GM23338 (cell line): ENCODE data around the gene FXN. TPM values are rescaled to one million over a fixed set of nuclear protein-coding genes. Genes with fewer than 3 reads are reported as not detected.

Source experiments
- ATAC-seq: fragments of 200-7000 bp; cut with Tn5 transposase; 3 replicates; pipeline ENCODE4 v1.9.1; 2020
- DNase-seq: peaks from one replicate; pipeline ENCODE4 v3.0.0-alpha.2; 2015; ENCODE audit warnings: low spot score
- H2AFZ ChIP-seq: fragments of 200-600 bp; sonication (generic); 2 replicates; pipeline ENCODE4 v1.8.0; 2016; ENCODE audit warnings: antibody characterized with exemption, mild to moderate bottlenecking, moderate library complexity
- H3F3A ChIP-seq: fragments of 200-600 bp; sonication (generic); replicated peaks from 2 replicates; pipeline ENCODE4 v1.8.0; 2017; ENCODE audit warnings: antibody characterized with exemption, mixed run types, low read depth
- H3K27ac ChIP-seq: fragments of 200-600 bp; sonication (generic); 2 replicates; pipeline ENCODE4 v1.6.1; 2016; ENCODE audit warnings: low read depth
- H3K27me3 ChIP-seq: fragments of 200-600 bp; sonication (generic); 2 replicates; pipeline ENCODE4 v1.8.0; 2016; ENCODE audit warnings: mild to moderate bottlenecking, mixed run types, moderate library complexity; ENCODE audit not compliant: insufficient read depth
- H3K36me3 ChIP-seq: fragments of 200-600 bp; sonication (generic); 2 replicates; pipeline ENCODE4 v1.8.0; 2016; ENCODE audit warnings: mild to moderate bottlenecking; ENCODE audit not compliant: insufficient read depth
- H3K4me1 ChIP-seq: fragments of 200-600 bp; sonication (generic); 2 replicates; pipeline ENCODE4 v1.8.0; 2016; ENCODE audit warnings: mild to moderate bottlenecking, moderate library complexity; ENCODE audit not compliant: insufficient read depth
- H3K4me2 ChIP-seq: fragments of 200-600 bp; sonication (generic); 2 replicates; pipeline ENCODE4 v1.7.1; 2017; ENCODE audit warnings: mixed run types
- H3K4me3 ChIP-seq: fragments of 200-600 bp; sonication (generic); 2 replicates; pipeline ENCODE4 v1.6.1; 2016; ENCODE audit warnings: mixed run types
- H3K79me2 ChIP-seq: fragments of 200-600 bp; sonication (generic); replicated peaks from 2 replicates; pipeline ENCODE4 v1.8.0; 2017; ENCODE audit warnings: mild to moderate bottlenecking; ENCODE audit not compliant: insufficient read depth
- H3K9me2 ChIP-seq: fragments of 200-600 bp; sonication (generic); 2 replicates; pipeline ENCODE4 v1.8.0; 2017; ENCODE audit not compliant: insufficient read depth
- H4K20me1 ChIP-seq: fragments of 200-600 bp; sonication (generic); replicated peaks from 2 replicates; pipeline ENCODE4 v1.8.0; 2017; ENCODE audit warnings: mild to moderate bottlenecking; ENCODE audit not compliant: insufficient read depth
- H3K27ac Mint-ChIP-seq: 2 replicates; pipeline ENCODE4 v1.8.0; 2020; ENCODE audit warnings: inconsistent platforms, mild to moderate bottlenecking, moderate library complexity, mixed read lengths
- H3K27me3 Mint-ChIP-seq: 3 replicates; pipeline ENCODE4 v1.8.0; 2022; ENCODE audit warnings: low read depth, mild to moderate bottlenecking, moderate library complexity, mixed read lengths, inconsistent platforms; ENCODE audit not compliant: insufficient read depth, poor library complexity
- H3K36me3 Mint-ChIP-seq: 3 replicates; pipeline ENCODE4 v1.8.0; 2021; ENCODE audit warnings: low read depth, mild to moderate bottlenecking, inconsistent platforms, moderate library complexity, mixed read lengths
- H3K4me1 Mint-ChIP-seq: 3 replicates; pipeline ENCODE4 v1.8.0; 2020; ENCODE audit warnings: mild to moderate bottlenecking, inconsistent platforms, mixed read lengths
- H3K4me3 Mint-ChIP-seq: 3 replicates; pipeline ENCODE4 v1.8.0; 2021; ENCODE audit warnings: moderate library complexity, mild to moderate bottlenecking, inconsistent platforms, mixed read lengths
- H3K9me3 Mint-ChIP-seq: 3 replicates; pipeline ENCODE4 v1.8.0; 2020; ENCODE audit warnings: moderate library complexity, mild to moderate bottlenecking, inconsistent platforms, mixed read lengths
- CREB1 ChIP-seq: fragments of 250-450 bp; sonication (Bioruptor Pico); IDR thresholded peaks from 2 replicates; pipeline ENCODE4 v1.5.0; 2020; ENCODE audit warnings: low read depth, mild to moderate bottlenecking, moderate library complexity
- CTCF ChIP-seq, 2 experiments: fragments of 200-600 bp in 1 of 2; sonication (generic) in 1 of 2; conservative IDR thresholded peaks; 2 replicates each; pipeline versions ENCODE4 v1.5.1 to v1.6.1; 2016 to 2017; ENCODE audit warnings: antibody characterized with exemption in 2 of 2, low read depth in 2 of 2, mild to moderate bottlenecking in 2 of 2, moderate library complexity in 1 of 2
- ETS1 ChIP-seq: IDR thresholded peaks from 2 replicates; pipeline ENCODE4 v1.6.1; 2016; ENCODE audit warnings: antibody characterized with exemption
- EZH2 ChIP-seq: fragments of 200-600 bp; sonication (generic); IDR thresholded peaks from one replicate; pipeline ENCODE4 v1.8.0; 2017; ENCODE audit warnings: antibody characterized with exemption, mild to moderate bottlenecking, low read depth; ENCODE audit not compliant: unreplicated experiment
- NANOG ChIP-seq: IDR thresholded peaks from 2 replicates; pipeline ENCODE4 v1.6.1; 2016; ENCODE audit warnings: antibody characterized with exemption, borderline replicate concordance
- POLR2AphosphoS5 ChIP-seq: IDR thresholded peaks from 2 replicates; pipeline ENCODE4 v1.6.1; 2016; ENCODE audit warnings: antibody characterized with exemption, low read depth
- REST ChIP-seq: IDR thresholded peaks from one replicate; pipeline ENCODE4 v1.6.1; 2018; ENCODE audit warnings: antibody characterized with exemption; ENCODE audit not compliant: unreplicated experiment
- ZNF331 ChIP-seq: fragments of 250-450 bp; sonication (Bioruptor Pico); IDR thresholded peaks from 2 replicates; pipeline ENCODE4 v1.5.0; 2020; ENCODE audit warnings: low read depth, mild to moderate bottlenecking, moderate library complexity
- ZNF462 ChIP-seq: fragments of 250-450 bp; sonication (Bioruptor Pico); IDR thresholded peaks from 2 replicates; pipeline ENCODE4 v1.5.0; 2020; ENCODE audit warnings: mild to moderate bottlenecking, moderate library complexity
- polyA plus RNA-seq: library from polyadenylated mRNA; unstranded; fragments of >200 nt; fragmentation: Nextera tagmentation; extraction: Ambion mirVana; gene quantifications from 2 replicates; pipeline ENCODE4 v1.2.1, GENCODE V29; 2016
- total RNA-seq: library from RNA; depleted of rRNA; stranded (reverse); fragments of >200 nt; shearing (Covaris generic); gene quantifications from 2 replicates; pipeline ENCODE4 v1.2.3, GENCODE V29; 2014

Gene FXN
- total and polyA plus RNA-seq, 2 experiments from 2014 or later, result 26.1 to 66.4 TPM

GRCh38 chr9:69045821-69046220 lies 10.3 kb downstream of the FXN start (continued):
- no peak for TF ChIP-seq CTCF (conservative IDR thresholded peaks at IDR 0.05; ENCODE audit: low read depth in 2 of 2)
- TF ChIP-seq CREB1 (CRISPR knock-in tag), result no peak
- TF ChIP-seq POLR2AphosphoS5, result no peak
- TF ChIP-seq REST, result no peak
- TF ChIP-seq NANOG, result no peak
- no peak for TF ChIP-seq ETS1
- no peak for TF ChIP-seq ZNF331
- no peak for TF ChIP-seq EZH2

- DNase-seq, result no peak
- peaks cover 29% of the 10 kb centered on the region for H3K36me3 Mint-ChIP-seq
- Histone ChIP-seq H3K36me3 (peaks cover 3% of the 10 kb centered on the region), H3K4me3 (no peak overlapping the region), H3K27ac (no peak overlapping the region), H3K27me3 (no peaks in the 10 kb centered on the region), H3K9me2 (no peaks in the 10 kb centered on the region), H2AFZ (no peak overlapping the region), H3K4me2 (no peak overlapping the region), H3F3A (peaks cover 2% of the 10 kb centered on the region; the same call in 1 of the 2 replicates), H4K20me1 (peaks cover 8% of the 10 kb centered on the region; the same call in 1 of the 2 replicates), H3K4me1 (peaks cover 40% of the 10 kb centered on the region), H3K79me2 (peaks cover 41% of the 10 kb centered on the region)
- peaks cover 36% of the 10 kb centered on the region for H3K4me1 Mint-ChIP-seq
- H3K27me3 Mint-ChIP-seq, result peaks cover 12% of the 10 kb centered on the region
- no peak overlapping the region for H3K4me3 Mint-ChIP-seq
- H3K9me3 Mint-ChIP-seq, result no peaks in the 10 kb centered on the region
- peak overlapping the region; percentile 73; the same call in 1 of the 2 replicates for H3K27ac Mint-ChIP-seq
- ATAC-seq, result no peak
- TF ChIP-seq ZNF462 (CRISPR knock-in tag), result no peak
- TF ChIP-seq POLR2AphosphoS5, result no peak
- TF ChIP-seq ETS1, result no peak
- TF ChIP-seq EZH2, result no peak
Observed at GRCh38 chr9:69046723-69047122, 11.2 kb downstream of the FXN start.
